HG03196 (cell line): ENCODE data around the gene ZMYM4.
"Not testable (repeated sequence)": the region's sequence is repeated elsewhere in the genome, so short reads cannot be mapped to it uniquely, and the experiment has no call there.

Experiments
- ATAC-seq: cut with Tn5 transposase; IDR thresholded peaks from one replicate; pipeline ENCODE4 v1.9.1; 2021; ENCODE audit not compliant: unreplicated experiment

ZMYM4 gene

GRCh38 chr1:35320937-35321336 lies 52.4 kb downstream of the ZMYM4 start:
- ATAC-seq = no peak

GRCh38 chr1:35324486-35324885 lies 56.0 kb downstream of the ZMYM4 start:
- ATAC-seq = no peak

GRCh38 chr1:35326246-35326866 lies 57.8 kb downstream of the ZMYM4 start:
- ATAC-seq = no peak

- not testable (repeated sequence) for ATAC-seq
Observed at GRCh38 chr1:35331618-35332017, 63.1 kb downstream of the ZMYM4 start.

GRCh38 chr1:35334485-35334884 lies 66.0 kb downstream of the ZMYM4 start:
- ATAC-seq = no peak

GRCh38 chr1:35340519-35340918 lies 72.0 kb downstream of the ZMYM4 start:
- no peak for ATAC-seq

DNA sequence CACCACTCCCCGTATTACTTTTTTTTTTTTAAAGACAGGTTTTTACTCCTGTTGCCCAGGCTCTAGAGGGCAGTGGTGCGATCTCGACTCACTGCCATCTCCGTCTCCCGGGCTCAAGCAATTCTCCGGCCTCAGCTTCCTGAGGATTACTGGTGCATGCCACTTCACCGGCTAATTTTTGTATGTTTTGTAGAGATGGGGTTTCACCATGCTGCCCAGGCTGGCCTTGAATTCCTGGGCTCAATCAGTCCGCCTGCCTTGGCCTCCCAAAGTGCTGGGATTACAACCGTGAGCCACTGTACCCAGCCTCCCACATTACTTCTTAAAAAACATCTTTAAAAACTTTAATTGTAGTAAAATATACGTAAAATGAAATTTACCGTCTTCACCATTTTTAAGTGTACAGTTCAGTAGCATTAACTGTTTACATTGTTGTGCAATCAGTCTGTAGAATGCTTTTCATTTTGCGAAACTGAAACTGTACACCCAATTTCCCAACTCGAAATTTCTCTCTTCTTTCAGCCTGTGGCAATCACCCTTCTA lies 77.0 kb downstream of the ZMYM4 start:
- no peak for ATAC-seq

- ATAC-seq = no peak
Observed at GRCh38 chr1:35350872-35351271, 82.4 kb downstream of the ZMYM4 start.

DNA sequence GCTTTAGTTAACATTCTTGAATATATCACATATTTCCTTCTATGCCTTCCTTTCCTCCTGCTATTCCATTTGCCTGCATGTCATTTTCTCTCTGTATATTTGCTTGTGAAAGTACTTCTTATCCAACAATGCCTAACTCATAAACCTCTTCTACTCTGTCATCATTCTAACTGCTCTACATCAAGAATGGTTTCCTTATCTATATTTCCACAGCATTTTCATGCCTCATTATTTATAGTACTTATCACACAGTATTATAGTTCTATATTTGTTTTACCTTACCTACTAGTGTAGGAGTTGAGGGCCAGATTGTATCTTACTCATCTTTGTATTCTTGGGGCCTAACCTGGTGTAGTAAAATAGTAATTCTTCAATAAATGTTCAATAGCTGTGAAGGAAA lies 91.5 kb downstream of the ZMYM4 start:
- ATAC-seq = no peak

DNA sequence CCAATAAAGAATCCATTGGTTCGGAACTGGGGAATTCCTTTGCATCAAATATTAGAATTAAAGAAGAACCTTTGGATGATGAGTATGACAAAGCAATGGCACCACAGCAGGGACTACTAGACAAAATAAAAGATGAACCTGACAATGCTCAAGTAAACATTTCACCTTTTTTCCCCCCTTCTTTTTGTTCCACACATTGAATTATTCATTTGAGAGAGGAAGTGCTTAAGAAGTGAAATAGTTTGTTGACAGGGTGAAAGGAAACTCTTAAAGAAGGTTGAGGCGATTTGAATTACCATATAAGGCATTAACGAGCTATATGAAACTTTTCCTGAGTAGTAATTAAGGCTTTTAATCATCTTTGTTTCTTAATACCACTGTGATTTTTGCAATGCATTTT lies 93.1 kb downstream of the ZMYM4 start:
- no peak for ATAC-seq

DNA sequence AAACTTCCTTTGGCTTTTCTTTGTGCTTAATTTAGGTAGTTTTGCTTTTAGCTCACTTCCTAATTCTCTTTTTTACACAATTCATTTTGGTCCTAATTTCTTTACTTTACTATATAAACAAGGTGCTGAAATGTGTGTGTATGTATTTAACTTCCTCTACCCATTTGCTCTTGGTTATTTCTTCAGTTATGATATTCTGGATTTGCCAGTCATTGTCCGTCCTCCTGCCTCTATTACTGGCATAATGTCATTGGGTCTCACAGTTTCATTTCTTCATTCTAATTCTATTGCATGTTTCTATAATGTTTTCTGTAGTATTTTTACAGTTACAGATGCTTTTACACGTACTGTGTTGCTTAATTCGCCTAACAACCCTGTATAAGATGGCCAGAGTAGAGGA lies 96.2 kb downstream of the ZMYM4 start:
- no peak for ATAC-seq

DNA sequence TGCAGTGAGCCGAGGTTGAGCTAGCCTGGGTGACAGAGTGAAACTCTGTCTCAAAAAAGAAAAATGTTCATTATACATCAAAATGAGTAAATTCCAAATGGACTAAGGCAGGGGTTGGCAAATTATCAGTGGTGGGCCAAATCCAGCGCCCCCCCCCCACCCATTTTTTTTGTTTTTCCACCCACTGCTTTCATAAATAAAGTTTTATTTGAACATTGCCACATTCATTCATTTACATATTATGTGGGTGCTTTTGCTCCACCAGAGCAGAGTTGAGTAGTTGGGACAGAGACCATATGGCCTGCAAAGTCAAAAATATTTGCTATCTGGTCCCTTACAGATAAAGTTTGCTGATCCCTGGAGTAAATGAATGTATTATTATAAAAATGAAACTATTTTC lies 99.4 kb downstream of the ZMYM4 start:
- no peak for ATAC-seq

DNA sequence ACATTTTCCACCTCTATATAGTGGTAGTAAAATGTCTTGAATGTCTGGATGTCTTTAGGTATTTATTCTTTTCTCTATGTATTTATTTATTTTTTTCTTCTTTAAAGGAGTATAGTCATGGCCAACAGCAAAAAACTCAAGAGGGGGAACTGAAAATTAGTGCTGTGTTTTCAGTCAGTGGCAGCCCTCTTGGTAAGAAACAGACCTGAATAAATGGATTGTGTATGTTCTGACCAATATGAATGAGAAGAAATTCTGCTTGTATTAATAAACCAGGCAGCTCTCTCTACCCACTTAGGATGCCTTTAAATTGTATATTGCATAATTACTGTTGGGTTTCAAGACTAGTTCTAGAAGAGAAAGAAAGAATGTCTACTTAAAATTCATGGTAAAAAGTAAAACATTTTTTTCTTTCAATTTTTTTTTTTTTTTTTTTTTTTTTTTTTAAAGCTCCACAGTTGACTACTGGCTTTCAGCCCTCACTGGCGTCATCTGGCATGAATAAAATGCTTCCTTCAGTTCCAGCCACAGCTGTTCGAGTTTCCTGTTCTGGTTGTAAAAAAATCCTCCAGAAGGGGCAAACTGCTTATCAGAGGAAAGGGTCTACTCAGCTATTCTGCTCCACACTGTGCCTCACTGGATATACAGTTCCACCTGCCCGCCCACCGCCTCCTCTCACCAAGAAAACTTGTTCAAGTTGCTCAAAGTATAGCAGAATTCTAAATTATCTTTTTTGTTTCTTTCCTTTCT lies 101.6 kb downstream of the ZMYM4 start:
- no peak for ATAC-seq

GRCh38 chr1:35371506-35371905 lies 103.0 kb downstream of the ZMYM4 start:
- ATAC-seq = no peak

DNA sequence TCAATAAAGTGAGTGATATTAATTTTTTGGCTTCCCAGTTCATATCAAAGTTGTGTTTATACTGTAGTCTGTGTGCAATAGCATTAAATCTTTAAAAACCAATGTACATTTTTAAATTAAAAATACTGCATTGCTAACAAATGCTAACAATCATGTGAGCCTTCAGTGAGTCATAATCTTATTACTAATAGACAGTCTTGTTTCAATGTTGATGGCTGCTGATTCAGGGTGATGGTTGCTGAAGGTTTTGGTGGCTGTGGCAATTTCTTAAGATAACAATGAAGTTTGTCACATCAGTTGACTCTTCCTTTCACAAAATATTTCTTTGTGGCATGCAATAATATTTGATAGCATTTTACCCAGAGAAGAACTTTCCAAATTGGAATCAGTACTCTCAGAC lies 109.0 kb downstream of the ZMYM4 start:
- ATAC-seq = no peak

DNA sequence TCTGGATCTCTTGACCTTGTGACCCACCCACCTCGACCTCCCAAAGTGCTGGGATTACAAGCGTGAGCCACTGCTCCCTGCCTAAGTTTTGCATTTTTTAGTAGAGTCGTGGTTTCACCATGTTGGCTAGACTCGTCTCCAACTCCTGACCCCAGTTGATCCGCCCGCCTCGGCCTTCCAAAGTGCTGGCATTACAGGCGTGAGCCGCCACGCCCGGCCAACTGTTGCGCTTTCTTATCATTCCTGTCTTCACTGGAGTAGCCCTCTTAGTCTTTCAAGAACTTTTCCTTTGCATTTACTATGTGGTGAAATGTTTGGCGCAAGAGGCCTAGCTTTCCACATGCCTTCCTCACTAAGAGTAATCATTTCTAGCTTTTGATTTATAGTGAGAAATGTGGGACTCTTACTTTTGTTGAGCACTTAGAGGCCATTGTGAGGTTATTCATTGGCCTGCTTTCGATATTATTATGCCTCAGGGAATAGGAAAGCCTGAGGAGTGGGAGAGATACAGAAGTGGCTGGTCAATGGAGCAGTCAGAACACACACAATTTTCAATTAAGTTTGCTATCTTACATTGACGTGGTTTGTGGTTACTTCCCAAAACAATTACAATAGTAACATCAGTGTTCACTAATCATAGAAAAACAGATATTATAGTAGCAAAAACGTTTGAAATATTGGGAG lies 111.0 kb downstream of the ZMYM4 start:
- no peak for ATAC-seq

DNA sequence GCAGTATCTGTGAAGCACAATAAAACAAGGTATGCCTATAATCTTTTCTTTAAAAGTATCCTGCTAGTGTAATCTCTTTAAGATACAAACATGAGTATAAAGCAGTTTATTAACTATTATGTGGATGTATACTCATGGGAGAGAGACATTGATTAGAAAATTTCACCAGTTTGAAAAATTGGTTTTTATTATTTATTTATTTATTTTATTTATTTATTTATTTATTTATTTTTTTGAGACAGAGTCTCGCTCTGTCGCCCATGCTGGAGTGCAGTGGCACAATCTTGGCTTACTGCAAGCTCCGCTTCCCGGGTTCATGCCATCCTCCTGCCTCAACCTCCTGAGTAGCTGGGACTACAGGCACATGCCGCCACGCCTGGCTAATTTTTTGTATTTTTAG lies 111.6 kb downstream of the ZMYM4 start:
- ATAC-seq = not testable (repeated sequence)

DNA sequence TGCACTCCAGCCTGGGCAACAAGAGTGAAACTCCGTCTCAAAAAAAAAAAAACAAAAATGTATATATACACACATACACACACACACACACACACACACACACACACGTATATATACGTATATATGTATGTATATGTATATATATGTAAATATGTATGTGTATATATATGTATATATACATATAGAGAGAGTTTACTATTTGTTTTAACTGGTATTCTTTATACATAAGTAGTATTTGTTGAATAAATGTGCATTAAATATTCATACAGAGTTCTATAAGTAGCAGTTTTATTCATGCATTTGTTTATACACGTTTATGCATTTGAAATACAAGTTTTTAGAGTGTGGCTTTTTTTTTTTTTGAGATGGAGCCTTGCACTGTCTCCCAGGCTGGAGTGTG lies 113.6 kb downstream of the ZMYM4 start:
- no peak for ATAC-seq

DNA sequence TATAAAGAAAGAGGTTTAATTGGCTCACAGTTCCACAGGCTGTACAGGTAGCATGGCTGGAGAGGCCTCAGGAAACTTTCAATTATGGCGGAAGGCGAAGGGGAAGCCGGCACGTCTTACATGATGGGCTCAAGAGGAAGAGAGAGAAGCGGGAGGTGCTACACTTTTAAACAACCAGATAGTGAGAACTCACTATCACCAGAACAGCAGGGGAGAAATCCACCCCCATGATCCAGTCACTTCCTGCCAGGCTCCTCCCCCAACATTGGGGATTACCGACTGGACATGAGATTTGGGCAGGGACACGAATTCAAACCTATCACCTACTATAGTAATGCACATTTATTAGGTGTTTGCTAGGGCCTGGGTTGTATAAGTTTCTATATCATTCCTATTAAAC lies 117.8 kb downstream of the ZMYM4 start:
- no peak for ATAC-seq

DNA sequence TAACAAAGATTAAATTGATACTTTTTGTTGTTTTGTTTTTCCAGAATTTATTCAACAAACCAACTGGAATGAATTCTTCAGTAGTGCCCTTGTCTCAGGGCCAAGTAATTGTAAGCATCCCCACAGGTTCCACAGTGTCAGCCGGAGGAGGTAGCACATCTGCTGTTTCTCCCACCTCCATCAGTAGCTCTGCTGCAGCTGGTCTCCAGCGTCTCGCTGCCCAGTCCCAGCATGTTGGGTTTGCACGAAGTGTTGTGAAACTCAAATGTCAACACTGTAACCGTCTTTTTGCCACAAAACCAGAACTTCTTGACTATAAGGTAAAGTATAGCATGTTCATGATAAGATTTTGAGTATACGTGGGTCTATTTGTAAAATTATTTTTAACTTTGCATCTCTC lies 118.5 kb downstream of the ZMYM4 start:
- ATAC-seq = no peak

DNA sequence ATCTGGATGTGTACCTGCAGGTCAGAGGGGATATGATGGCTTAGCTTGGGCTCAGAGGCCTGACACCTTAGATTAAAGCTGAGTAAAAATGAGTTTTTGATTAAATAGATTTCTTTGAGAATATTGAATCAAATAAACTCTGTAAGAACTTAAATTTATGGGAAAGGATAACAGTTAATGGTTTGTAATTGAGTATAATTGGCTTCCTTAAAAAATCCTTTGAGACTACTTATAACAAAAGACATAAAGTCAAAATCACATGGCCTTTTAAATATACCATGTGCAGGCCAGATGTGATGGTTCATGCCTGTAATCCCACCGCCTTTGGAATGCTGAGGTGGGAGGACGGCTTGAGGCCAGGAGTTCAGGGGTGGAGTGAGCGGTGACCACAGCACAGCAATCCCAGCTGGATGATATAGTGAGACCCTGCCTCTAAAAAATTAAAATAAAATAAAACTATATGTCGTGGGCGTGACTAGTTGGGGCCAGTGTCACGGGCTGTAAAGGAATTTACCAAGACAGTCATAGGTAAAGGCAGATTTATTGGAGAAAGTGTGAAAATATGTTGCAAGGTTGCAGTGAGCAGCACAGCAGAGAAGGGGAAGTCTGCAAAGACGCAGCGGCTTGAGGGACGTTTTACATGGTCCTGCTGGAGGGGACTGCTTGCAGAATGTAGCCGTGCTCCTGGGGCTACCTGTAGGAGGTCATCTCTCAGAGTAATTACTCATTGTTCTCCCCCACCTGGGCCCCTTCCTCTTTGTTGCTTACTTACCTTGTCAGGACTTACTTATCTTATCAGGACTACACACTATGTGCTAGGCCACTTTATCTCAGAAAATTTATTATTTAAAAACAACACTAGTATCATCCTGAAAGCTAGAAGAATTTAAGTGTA lies 122.3 kb downstream of the ZMYM4 start:
- no peak for ATAC-seq
